Measurements from ENCODE around the gene MEG3.

- TF ChIP-seq POLR2AphosphoS5 (IDR thresholded peaks at IDR 0.05; ENCODE audit: low read depth, low read length), result no peak
- no peak for TF ChIP-seq CTCF (IDR thresholded peaks at IDR 0.05)
- TF ChIP-seq TCF7L2 (IDR thresholded peaks at IDR 0.05; ENCODE audit: low read depth, low read length), result no peak
Observed at GRCh38 chr14:100786576-100787219, 39.2 kb upstream of the MEG3 start.

Measured in Panc1 (cell line).